NCI-H1048 (cell line): ENCODE results near the gene GGCX.
"Not testable (repeated sequence)": the region's sequence is repeated elsewhere in the genome, so short reads cannot be mapped to it uniquely, and the experiment has no call there.

Source experiments
- DNase-seq: peaks from one replicate; lab custom pipeline; 2025; lab: John Stamatoyannopoulos, UW

The GGCX gene

GRCh38 chr2:85561280-85562212 is at the start of gene GGCX:
TSS of gene GGCX (minus strand) at chr2:85561493. CDS start at chr2:85561428, 65 bp downstream.
- peak; percentile 87 for DNase-seq

GRCh38 chr2:85607268-85608215 is 46.2 kb upstream of the GGCX start:
- no peak for DNase-seq

DNA sequence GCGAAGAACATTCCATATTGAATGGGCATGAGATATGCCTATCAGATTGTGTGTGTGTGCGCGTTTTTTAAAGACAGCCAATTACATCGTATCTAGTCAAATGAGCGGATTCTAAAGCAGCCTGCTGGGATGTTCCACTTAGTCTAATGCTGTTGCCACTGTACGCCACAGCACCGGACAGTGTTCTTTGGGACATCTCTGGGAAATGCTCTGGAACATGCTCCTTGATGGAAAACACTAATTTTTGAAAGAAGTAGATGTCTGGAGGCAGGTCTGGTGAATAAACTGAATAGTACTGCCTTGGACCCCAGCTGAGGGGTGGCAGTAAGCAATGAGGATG is 44.8 kb upstream of the GGCX start:
- no peak for DNase-seq

DNA sequence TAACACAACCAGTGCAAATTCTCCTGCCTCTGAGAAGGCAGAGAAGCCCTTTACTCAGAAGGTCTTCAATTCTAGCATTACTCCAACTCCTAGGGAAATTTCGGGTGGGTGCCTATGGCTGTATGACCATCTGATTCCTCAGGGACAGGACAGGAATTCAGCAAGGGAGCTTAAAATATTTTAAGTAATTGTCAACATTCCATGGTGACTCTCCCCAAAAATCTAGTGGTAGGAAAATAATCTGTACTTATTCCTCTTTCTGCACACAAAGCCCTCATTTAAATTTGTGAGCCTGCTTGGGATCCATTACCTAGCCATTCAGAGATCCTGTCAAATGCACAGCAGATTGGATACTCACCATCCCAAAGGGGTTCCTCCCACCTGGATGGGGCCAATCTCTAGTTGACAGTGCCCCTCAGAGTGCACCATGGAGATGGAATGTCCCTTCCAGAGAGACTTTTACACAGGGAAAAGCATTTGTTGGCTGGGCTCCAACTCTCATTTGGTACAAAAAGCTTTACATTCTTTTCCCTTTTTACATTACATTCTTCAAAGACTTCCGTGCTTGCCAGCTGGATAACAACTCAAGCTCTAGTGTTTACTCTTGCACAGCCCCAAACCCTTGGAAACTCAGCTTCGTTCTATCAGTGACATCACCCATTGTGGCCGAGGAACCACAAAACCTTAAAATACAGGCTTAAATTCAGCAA is 44.3 kb upstream of the GGCX start:
- DNase-seq, result no peak

DNA sequence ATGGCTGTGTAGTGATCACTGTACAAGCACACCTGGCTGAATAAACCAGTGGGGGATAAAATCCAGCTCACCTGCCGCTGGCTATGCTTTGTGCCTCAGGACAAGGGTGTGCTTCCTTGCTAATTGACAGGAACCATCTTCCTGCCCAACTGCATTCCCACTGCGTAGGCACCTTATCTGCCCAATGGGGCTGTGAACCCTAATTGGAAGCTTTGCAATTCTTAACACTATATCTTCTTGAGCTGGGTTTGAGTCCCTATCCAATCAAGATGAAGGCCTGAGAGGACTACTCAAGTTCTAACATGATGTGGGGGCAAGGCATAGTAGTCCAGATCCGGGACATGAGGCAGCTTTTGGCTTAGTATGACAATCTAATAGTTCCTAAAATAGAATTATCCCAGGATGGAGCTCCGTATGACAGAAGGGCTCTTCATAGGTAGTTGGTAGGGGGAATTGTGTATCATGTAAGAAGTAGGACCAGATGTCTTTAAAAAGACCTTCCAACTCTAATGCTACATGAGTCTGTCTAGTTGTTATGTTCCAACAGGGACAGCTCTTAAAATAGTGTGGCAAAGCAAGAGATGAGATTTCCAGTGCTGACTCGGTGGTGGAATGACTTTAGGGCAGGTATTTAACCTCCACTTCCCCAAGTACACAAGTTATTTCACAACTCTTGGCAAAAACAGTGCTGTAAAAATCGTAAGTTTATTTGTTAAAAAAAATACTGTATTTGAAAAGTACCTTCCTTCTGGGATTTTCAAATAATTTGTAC is 43.5 kb upstream of the GGCX start:
- DNase-seq, result no peak

DNA sequence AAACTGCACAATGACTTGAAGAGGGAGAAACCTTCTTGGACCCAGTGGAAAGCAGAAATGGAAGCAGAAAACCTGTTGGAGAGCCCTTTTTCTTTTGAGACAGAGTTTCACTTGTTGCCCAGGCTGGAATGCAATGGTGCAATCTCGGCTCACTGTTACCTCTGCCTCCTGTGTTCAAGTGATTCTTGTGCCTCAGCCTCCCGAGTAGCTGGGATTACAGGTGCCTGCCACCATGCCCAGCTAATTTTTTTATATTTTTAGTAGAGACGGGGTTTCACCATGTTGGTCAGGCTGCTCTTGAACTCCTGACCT is 42.8 kb upstream of the GGCX start:
- DNase-seq, result not testable (repeated sequence)

- peak; percentile 72 for DNase-seq
Measured at GRCh38 chr2:85602476-85603234, 41.4 kb upstream of the GGCX start, which contains the start of gene TMEM150A. TSS of gene TMEM150A (minus strand) at chr2:85602698. CDS start at chr2:85601948, 750 bp downstream.

DNA sequence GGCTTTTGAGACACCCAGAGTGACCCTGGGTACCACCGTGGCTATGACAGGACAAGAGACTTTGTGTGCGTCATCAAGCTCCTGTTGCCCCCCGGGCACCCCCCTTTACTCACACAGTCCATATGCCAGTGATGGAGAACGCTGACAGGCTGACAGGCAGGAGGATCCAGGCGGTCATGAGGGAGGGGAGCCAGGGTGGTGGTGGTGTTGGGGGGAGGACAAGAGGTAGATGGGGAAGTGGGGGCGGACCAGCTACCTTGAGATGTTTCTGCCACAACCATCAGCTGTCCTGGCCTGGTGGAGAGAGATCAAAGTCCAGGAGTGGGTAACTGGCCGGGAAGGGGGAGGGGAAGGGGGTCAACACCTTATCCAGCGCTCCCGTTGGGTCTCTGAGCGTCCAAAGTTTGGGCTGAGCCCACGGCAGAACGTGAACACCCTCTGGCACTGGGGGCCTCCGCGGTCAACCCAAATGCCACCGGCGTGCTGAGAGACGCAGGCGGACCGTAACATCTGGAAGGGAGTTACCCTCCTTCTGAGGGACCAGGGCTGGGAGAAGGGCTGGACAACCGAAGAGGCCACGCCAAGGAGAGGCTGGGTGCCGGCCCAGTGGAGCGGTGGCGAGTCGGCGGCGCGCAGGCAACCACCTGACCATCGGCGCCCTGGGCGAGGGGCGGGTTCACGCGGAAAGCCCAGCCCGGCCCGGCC is 40.6 kb upstream of the GGCX start:
- DNase-seq, result no peak

DNA sequence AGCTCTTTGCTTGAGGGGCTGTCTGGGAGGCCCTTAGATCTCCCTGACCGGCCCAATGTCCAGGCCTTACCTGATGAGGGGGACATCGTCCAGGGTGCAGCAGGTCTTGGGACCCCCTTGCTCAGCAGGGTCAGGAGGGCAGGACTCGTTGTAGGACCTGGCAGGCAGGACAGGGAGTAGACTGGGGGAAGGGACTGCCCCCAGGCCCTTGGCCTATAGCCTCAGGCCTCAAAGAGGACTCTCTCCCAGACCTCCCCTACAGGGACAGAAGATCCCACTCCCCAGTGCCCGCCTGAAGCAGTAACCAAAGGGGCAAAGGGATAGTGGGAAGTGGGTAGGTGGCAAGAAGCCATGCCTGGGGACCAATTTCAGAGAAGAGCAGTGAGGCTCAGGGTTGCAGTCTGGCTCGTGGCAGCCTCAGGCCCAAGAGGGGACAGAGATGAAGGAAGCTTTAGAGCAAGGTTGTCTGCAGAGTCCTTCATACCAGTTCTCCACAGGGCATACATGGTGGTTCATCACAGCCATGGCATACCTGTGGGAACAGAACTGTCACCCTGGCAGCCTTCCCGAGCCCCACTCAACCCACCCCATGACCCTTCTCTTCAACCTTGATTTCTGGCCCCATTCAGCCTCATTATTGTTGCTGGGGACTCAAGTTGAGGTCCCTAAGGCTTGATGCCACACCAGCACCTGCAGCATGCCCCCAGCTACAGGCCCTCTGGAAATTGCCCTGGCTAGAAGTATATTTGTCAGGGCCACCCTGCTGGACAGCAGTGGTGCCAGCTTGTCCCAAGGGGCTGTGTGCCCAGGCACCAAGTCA is 39.9 kb upstream of the GGCX start:
- DNase-seq, result no peak

GRCh38 chr2:85600235-85600575 is 38.9 kb upstream of the GGCX start:
- no peak for DNase-seq

DNA sequence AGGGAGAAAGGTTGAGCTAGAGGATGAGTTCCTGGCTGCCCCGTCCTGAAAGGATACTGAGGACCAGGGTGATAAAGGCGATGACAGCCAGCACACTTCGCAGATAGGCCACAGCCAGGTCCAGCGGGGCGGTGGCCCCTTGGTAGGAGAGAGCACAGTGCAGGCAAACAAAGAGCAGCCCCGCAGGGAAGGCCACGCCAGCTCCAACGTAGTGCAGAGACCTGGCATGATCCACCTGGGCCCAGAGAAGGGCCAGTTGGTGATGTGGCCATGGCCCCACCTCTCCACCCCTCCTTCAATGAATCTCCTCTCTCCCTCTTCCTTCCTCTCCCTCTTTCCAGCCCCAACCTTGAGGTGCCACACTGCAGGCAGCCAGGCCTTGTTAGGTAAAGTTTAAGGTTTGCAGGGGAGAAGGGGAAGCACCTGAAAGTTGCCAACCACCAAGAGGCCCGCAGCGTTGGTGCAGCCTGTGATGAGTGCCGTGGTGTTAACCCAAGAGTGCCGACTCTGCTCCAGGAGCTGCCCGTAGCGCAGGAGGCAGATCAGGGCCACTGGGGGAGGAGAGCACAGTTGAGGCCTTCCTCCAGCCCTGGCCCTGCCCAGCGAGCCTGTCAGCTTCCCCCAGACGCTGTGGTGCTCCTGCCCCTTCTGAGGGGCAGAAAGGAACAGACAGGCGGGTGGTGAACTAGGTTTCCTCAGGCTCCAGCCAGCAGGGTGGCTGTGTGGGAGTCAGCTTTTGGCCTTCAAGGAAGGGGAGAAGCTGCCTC is 38.4 kb upstream of the GGCX start:
- DNase-seq, result no peak

GRCh38 chr2:85598594-85599340 is 37.5 kb upstream of the GGCX start:
- DNase-seq, result no peak

GRCh38 chr2:85597241-85597640 is 35.9 kb upstream of the GGCX start:
- no peak for DNase-seq

- DNase-seq, result no peak
Measured at GRCh38 chr2:85596486-85597143, 35.3 kb upstream of the GGCX start.

DNA sequence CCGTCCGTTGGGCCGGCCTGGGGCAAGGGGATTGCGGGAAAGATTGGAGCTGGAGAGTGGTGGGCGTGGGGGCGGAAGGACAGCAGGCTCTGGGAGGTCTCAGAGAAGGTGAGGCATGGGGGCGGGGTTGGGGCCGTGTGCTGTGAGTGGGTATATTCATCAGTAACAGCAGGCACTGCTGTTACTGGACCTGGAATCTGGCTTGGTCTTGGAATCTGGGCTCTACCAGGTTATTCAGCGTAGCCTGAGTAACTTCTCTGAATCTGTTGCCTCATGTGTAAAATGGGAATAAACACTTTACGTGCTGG is 34.7 kb upstream of the GGCX start:
- DNase-seq, result no peak

- peak; percentile 86 for DNase-seq
Measured at GRCh38 chr2:85595301-85596025, 34.2 kb upstream of the GGCX start, which contains the start of gene RNF181. TSS of gene RNF181 (plus strand) at chr2:85595745. CDS start at chr2:85595764, 19 bp downstream.
